Inflammatory macrophage treated with lipopolysaccharide for 1 hour (primary cell): ENCODE data around the gene PGLYRP4.
A peak's percentile ranks its signal among the peaks of the same experiment; 100 is the strongest.

Experiments used
- DNase-seq, 2 donors: peaks; one replicate each; pipeline ENCODE4 v3.0.0-alpha.2; 2020 to 2022

PGLYRP4 gene

DNA sequence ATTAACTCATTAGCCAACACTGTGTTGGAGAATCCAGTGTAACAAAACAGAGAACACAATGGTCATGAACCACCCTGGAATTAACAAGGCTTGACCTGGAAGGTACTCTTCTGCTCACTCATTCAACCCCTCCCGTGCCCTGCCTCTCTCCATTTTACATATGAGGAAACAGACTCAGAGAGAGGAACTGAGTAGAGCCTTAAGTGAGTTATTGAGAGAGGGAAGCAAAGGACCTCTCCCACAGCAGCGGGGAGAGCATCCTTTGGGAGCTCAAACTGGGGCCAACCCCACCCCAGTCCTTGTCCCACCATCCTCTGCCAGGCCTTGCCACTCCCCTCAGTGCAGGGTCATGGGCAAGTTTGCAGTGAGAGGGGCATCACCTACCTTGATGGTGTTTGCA is 25.4 kb upstream of the PGLYRP4 start:
- DNase-seq, result peak in 1 of 2 donors; percentile 44

DNA sequence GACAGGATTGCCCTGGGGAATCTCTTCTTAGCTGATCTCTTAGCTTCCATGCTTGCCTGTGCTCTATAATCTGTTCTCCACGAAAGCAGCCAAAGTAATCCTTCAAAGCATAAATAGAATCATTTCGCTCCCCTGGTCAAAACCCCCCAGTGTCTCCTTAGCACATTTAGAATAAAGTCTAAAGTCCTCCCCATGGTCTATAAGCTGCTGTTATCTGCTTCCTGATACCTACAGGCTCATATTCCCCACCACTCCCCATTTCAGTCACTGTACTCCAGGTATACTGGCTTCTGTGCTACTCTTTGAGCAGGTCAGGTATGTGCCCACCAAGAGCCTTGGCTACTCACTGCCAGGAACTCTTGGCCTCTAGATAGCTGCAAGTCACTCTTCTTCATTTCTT is 23.9 kb upstream of the PGLYRP4 start:
- DNase-seq, result no peak

GRCh38 chr1:153371231-153371630 is 22.6 kb upstream of the PGLYRP4 start:
- DNase-seq, result no peak

- no peak for DNase-seq
Observed at GRCh38 chr1:153370146-153370545, 21.5 kb upstream of the PGLYRP4 start.

- DNase-seq, result no peak
Observed at GRCh38 chr1:153368495-153368894, 19.9 kb upstream of the PGLYRP4 start.

- no peak for DNase-seq
Observed at GRCh38 chr1:153367090-153367489, 18.4 kb upstream of the PGLYRP4 start.

DNA sequence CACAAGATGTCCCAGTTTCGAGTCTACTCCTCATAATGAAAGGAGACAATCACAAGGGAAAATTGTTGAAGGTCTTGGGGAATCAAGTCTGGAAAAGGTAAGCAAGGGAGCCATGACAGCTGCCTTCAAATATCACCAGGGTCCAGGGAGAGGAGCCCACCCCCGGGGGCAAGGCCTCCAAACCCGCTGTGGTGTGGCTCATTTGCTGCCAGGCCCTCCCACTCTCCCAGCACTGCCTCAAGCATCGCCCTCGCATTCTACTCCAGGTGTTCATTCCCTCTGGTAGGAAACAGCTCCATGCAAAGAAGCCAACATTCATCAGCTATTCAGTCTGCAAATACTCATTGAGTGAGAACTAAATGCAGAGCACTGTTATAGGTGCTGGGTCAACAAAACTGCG is 17.6 kb upstream of the PGLYRP4 start:
- no peak for DNase-seq

DNA sequence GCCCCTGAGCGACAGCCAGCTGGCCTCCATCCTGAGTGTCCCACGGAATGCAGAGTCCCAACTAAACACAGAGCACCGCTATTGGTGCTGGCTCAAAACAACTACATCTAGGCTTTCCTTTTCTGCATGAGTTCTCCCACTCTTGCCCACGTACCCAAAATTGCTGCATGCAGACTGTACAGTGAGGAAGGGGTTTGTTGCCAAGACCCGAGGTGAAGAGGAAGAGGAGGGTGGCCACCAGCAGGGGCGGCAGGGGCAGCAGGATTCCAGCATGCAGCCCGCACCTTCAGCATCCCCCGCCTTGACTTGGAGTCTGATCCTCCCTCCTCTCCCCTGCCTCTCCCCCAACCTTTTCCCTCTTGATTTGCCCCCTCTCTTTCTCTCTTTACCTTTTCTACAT is 17.1 kb upstream of the PGLYRP4 start:
- DNase-seq, result no peak

GRCh38 chr1:153364766-153365666 is 16.4 kb upstream of the PGLYRP4 start:
- peak; percentile 62 to 86 for DNase-seq

DNA sequence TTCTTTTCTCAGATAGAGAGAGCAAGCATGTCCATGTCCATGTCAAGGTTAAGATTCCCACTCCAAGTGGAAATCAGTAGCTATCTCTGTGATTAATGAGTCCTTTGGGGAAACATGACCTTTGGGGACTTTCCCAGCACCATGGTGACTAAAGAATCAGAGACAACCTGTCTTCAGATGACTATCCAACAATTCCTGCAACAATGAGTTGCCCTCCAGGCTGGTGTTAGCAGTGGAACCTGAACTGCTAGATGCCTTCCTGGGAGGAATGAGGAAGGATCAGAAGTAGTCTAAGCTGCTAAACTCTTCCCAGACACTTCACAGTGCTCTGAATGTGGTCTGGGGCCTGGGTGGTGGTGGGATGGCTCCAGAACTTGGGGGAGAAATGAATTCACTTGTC is 15.5 kb upstream of the PGLYRP4 start:
- peak; percentile 43 to 74 for DNase-seq

- no peak for DNase-seq
Observed at GRCh38 chr1:153363641-153364040, 15.0 kb upstream of the PGLYRP4 start.

- no peak for DNase-seq
Observed at GRCh38 chr1:153362187-153362775, 13.6 kb upstream of the PGLYRP4 start.

DNA sequence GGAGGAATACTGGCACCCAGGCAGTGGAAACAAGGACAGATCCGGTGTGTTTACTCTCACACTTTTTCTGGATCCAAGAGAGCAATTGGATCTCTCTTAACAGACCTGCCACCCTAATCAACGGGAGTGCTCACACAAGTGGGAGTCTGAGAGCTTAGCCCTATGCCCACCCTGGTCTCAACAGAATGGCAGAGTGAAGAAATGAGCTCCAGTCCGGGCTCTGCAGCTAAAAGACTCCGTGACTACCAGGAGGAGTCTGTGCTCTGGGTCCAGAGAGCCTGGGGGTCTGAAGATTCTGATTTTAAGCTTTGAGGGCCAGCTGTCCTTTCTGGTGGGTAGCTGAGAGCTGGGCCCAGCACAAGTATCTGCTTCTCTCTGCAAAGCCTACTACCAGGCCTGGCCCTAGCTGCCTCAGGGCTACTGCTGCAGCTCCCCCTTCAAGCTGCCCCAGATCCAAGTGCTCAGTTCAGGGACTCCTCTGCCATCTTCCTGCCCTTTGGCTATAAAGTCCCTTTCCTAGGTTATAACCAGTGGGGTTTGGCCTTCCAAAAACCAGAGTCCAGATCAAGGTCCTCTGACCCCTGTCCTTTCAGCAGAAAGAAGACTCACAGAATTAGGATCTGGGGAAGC is 13.0 kb upstream of the PGLYRP4 start:
- DNase-seq, result no peak

- DNase-seq, result no peak
Observed at GRCh38 chr1:153360592-153361479, 12.2 kb upstream of the PGLYRP4 start.

DNA sequence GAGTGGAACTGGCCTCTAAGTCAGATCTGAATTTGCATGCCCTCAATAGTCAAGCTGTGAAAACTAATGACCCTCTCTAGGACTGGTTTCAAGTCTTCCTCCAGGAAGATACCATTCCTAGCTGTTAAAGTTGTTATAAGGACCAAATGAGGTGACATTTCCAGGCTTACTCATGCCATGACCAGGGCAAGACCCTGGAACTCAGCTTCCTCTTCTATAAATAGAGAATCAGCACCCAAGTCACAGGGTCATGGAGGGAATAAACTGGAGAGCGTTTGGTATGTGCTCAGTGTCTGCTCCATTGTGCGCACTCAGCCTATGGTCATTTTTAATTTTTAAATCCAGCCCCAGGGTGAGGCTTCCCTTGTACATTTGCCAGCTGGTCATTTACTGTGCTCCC is 11.5 kb upstream of the PGLYRP4 start:
- DNase-seq, result peak; percentile 51 to 78

DNA sequence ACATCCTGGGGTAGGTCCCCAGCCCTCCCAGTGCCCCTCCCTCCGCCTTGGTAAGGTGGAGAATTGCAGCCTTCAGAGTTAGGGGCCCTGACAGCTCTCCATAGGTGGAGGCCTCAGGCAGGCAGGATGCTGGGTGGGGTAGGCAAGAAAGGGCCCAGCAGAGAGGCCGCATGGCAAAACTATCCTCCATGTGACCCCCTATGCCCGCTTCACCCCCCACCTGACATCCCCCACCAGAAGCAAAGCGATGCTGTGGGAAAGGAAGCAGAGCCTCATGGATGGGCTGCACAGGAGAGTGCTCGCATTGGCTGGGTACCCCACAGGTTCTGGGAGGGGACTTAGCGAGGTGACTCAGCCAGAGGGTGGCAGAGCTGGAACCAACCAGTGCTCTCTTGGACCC is 10.6 kb upstream of the PGLYRP4 start:
- DNase-seq, result no peak

- no peak for DNase-seq
Observed at GRCh38 chr1:153358691-153358975, 10.0 kb upstream of the PGLYRP4 start.

- peak; percentile 74 to 78 for DNase-seq
Observed at GRCh38 chr1:153357853-153358690, 9.4 kb upstream of the PGLYRP4 start, which contains the start of gene S100A9. Gene S100A9, plus strand, starts transcription at chr1:153357854. Its CDS starts 430 bp downstream, at chr1:153358284.

- peak; percentile 90 to 91 for DNase-seq
Observed at GRCh38 chr1:153357076-153357852, 8.6 kb upstream of the PGLYRP4 start.

- no peak for DNase-seq
Observed at GRCh38 chr1:153356392-153357075, 7.9 kb upstream of the PGLYRP4 start.
